H9 (cell line): Measurements from ENCODE around the gene UVRAG. TPM values are rescaled to one million over a fixed set of nuclear protein-coding genes. Genes with fewer than 3 reads are reported as not detected.

Experiments used
- DNase-seq: peaks from one replicate; pipeline ENCODE4 v3.0.0-alpha.2; 2017
- H2AFZ ChIP-seq: one replicate; pipeline ENCODE4 v1.6.1; 2013; ENCODE audit warnings: mild to moderate bottlenecking, low read length, control low read depth, moderate library complexity
- H2AK5ac ChIP-seq: 2 replicates; pipeline ENCODE4 v1.6.1; 2013; ENCODE audit warnings: low read length, control low read depth, mixed read lengths; ENCODE audit not compliant: insufficient read length
- H2BK120ac ChIP-seq: one replicate; pipeline ENCODE4 v1.6.1; 2013; ENCODE audit warnings: low read depth, mild to moderate bottlenecking, low read length, control low read depth, inconsistent platforms; ENCODE audit not compliant: poor library complexity, severe bottlenecking
- H2BK12ac ChIP-seq: 2 replicates; pipeline ENCODE4 v1.6.1; 2013; ENCODE audit warnings: low read length, control low read depth, mixed read lengths, low read depth; ENCODE audit not compliant: insufficient read length
- H2BK15ac ChIP-seq: 2 replicates; pipeline ENCODE4 v1.6.1; 2013; ENCODE audit warnings: low read depth, low read length, control low read depth
- H2BK20ac ChIP-seq: one replicate; pipeline ENCODE4 v1.6.1; 2013; ENCODE audit warnings: low read depth, mild to moderate bottlenecking, low read length, control low read depth, inconsistent platforms; ENCODE audit not compliant: poor library complexity, severe bottlenecking
- H2BK5ac ChIP-seq: 2 replicates; pipeline ENCODE4 v1.6.1; 2013; ENCODE audit warnings: low read length, control low read depth, mixed read lengths; ENCODE audit not compliant: insufficient read length
- H3K14ac ChIP-seq: 2 replicates; pipeline ENCODE4 v1.6.1; 2013; ENCODE audit warnings: low read length, control low read depth; ENCODE audit not compliant: insufficient read depth
- H3K18ac ChIP-seq: 2 replicates; pipeline ENCODE4 v1.6.1; 2013; ENCODE audit warnings: low read depth, mild to moderate bottlenecking, mixed read lengths, low read length, control low read depth; ENCODE audit not compliant: insufficient read length
- H3K23ac ChIP-seq: 2 replicates; pipeline ENCODE4 v1.6.1; 2013; ENCODE audit warnings: low read length, control low read depth, mixed read lengths, low read depth; ENCODE audit not compliant: insufficient read length
- H3K23me2 ChIP-seq: 2 replicates; pipeline ENCODE4 v1.6.1; 2013; ENCODE audit warnings: low read depth, mild to moderate bottlenecking, mixed read lengths, low read length, control low read depth; ENCODE audit not compliant: insufficient read length, poor library complexity, severe bottlenecking
- H3K27ac ChIP-seq: 2 replicates; pipeline ENCODE4 v1.5.1; 2013; ENCODE audit warnings: low read length, control low read depth, mixed read lengths, low read depth; ENCODE audit not compliant: insufficient read length
- H3K27me3 ChIP-seq: 2 replicates; pipeline ENCODE4 v1.6.1; 2013; ENCODE audit warnings: low read length, control low read depth, inconsistent platforms; ENCODE audit not compliant: insufficient read depth
- H3K4ac ChIP-seq: 2 replicates; pipeline ENCODE4 v1.6.1; 2013; ENCODE audit warnings: low read depth, mild to moderate bottlenecking, control low read depth, inconsistent platforms, low read length, moderate library complexity
- H3K4me1 ChIP-seq: 2 replicates; pipeline ENCODE4 v1.6.1; 2013; ENCODE audit warnings: low read length, control low read depth, inconsistent platforms; ENCODE audit not compliant: insufficient read depth
- H3K4me2 ChIP-seq: 2 replicates; pipeline ENCODE4 v1.6.1; 2013; ENCODE audit warnings: low read length, control low read depth, mixed read lengths; ENCODE audit not compliant: insufficient read length, insufficient read depth
- H3K56ac ChIP-seq: 2 replicates; pipeline ENCODE4 v1.6.1; 2013; ENCODE audit warnings: low read depth, mild to moderate bottlenecking, mixed read lengths, low read length, control low read depth; ENCODE audit not compliant: insufficient read length
- H3K79me1 ChIP-seq: 2 replicates; pipeline ENCODE4 v1.6.1; 2013; ENCODE audit warnings: low read depth, mild to moderate bottlenecking, moderate library complexity, low read length, control low read depth, inconsistent platforms; ENCODE audit not compliant: insufficient read depth, poor library complexity, severe bottlenecking
- H3K79me2 ChIP-seq: 2 replicates; pipeline ENCODE4 v1.6.1; 2013; ENCODE audit warnings: low read length, control low read depth, inconsistent platforms; ENCODE audit not compliant: insufficient read depth
- H3K9ac ChIP-seq: 2 replicates; pipeline ENCODE4 v1.6.1; 2013; ENCODE audit warnings: low read length, control low read depth, mixed read lengths; ENCODE audit not compliant: insufficient read length; ENCODE audit errors: extremely low read depth
- H3K9me3 ChIP-seq: one replicate; pipeline ENCODE4 v1.6.1; 2013; ENCODE audit warnings: low read depth, low read length, inconsistent platforms; ENCODE audit not compliant: control insufficient read depth
- H3T11ph ChIP-seq: one replicate; pipeline ENCODE4 v1.6.1; 2013; ENCODE audit warnings: mild to moderate bottlenecking, low read length, control low read depth, inconsistent platforms
- H4K20me1 ChIP-seq: one replicate; pipeline ENCODE4 v1.6.1; 2013; ENCODE audit not compliant: control insufficient read depth, insufficient read length, insufficient read depth
- H4K5ac ChIP-seq: 2 replicates; pipeline ENCODE4 v1.6.1; 2013; ENCODE audit warnings: low read depth, mild to moderate bottlenecking, mixed read lengths, low read length, control low read depth; ENCODE audit not compliant: insufficient read length
- H4K8ac ChIP-seq: replicated peaks from 2 replicates; pipeline ENCODE4 v1.6.1; 2013; ENCODE audit warnings: low read length, control low read depth, mixed read lengths, low read depth; ENCODE audit not compliant: insufficient read length
- H4K91ac ChIP-seq: 2 replicates; pipeline ENCODE4 v1.6.1; 2013; ENCODE audit warnings: low read depth, mild to moderate bottlenecking, moderate library complexity, mixed read lengths, low read length, control low read depth; ENCODE audit not compliant: insufficient read length
- H3K27ac Mint-ChIP-seq, 3 experiments: 2 replicates in 2 of 3; 3 replicates in 1 of 3; pipeline ENCODE4 v1.8.0; 2020 to 2021; ENCODE audit warnings: mixed read lengths in 3 of 3, mild to moderate bottlenecking in 1 of 3, moderate library complexity in 1 of 3
- H3K27me3 Mint-ChIP-seq: 2 replicates; pipeline ENCODE4 v1.8.0; 2021; ENCODE audit warnings: low read depth, mild to moderate bottlenecking, moderate library complexity, mixed read lengths
- H3K36me3 Mint-ChIP-seq, 3 experiments: 2 replicates in 2 of 3; 3 replicates in 1 of 3; pipeline ENCODE4 v1.8.0; 2020 to 2021; ENCODE audit warnings: low read depth in 3 of 3, mixed read lengths in 3 of 3; ENCODE audit not compliant: insufficient read depth in 1 of 3
- H3K4me1 Mint-ChIP-seq, 2 experiments: 2 replicates each; pipeline ENCODE4 v1.8.0; 2020; ENCODE audit warnings: mixed read lengths in 2 of 2
- H3K4me3 Mint-ChIP-seq, 2 experiments: 2 replicates in 1 of 2; 3 replicates in 1 of 2; pipeline ENCODE4 v1.8.0; 2020 to 2021; ENCODE audit warnings: mild to moderate bottlenecking in 2 of 2, mixed read lengths in 2 of 2, moderate library complexity in 1 of 2
- H3K9me3 Mint-ChIP-seq, 2 experiments: 2 replicates in 1 of 2; 3 replicates in 1 of 2; pipeline ENCODE4 v1.8.0; 2020; ENCODE audit warnings: mild to moderate bottlenecking in 2 of 2, mixed read lengths in 2 of 2, moderate library complexity in 1 of 2
- WGBS: extraction: QIAGEN DNeasy Blood & Tissue Kit; methylation state at CpG from one replicate; pipeline ENCODE4 v1.1.7; 2013; ENCODE audit warnings: missing lambda C conversion rate, low lambda C conversion rate, mixed read lengths; ENCODE audit not compliant: insufficient read length; ENCODE audit errors: extremely low coverage; 5-methylcytosine and 5-hydroxymethylcytosine counted together
- total RNA-seq: library from RNA; stranded (reverse); gene quantifications from 2 replicates; pipeline ENCODE4 v1.2.1, GENCODE V29; 2021
- TF ChIP-seq, protein P1 (sequence below): fragments of 200-600 bp; sonication (generic); conservative IDR thresholded peaks from 3 replicates; pipeline ENCODE4 v1.8.0; 2021; ENCODE audit warnings: antibody characterized with exemption, mild to moderate bottlenecking

Gene UVRAG
- total RNA-seq, 1 experiment from 2014 or later: 18.5 TPM

DNA sequence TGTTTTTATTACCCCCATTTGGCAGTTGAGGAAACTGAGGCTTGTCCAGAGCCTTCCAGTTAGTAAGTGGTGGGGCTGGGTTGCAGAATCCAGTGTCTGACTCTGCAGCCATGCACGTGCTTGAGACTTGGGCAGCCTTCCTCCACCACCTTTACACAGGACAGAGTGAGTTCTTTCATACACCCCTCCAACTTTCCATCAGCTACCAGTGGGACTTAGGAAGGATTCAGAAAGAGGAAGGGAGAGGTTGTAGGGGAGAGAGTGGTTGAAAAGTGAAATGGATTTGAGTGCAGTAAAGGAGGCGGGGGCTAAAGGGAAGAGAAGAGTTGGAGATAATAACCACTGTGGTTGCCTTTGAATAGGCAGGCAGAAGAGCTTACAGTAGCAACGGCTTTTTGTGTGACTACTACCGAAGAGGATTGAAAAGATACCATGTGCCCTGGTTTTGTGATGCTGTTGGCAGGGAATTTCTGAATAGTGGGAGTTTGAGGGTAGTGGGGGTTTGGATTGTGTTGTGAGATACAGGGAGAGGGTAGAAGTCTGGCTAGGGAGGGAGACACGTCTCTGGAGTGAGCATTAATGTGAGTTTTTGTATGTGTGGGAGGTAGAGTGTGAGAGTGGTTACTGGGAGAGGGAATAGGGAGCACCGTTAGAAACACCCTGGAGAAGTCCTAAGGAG is 1.7 kb downstream of the UVRAG start:
- 100% methylated on average over 1 of the region's 6 CpGs for WGBS
- no peak overlapping the region for H4K8ac ChIP-seq
- Mint-ChIP-seq H3K27ac (no peak overlapping the region), H3K9me3 (no peaks in the 10 kb centered on the region), H3K36me3 (peaks cover 0 to 1% (median 0%) of the 10 kb centered on the region in 3 experiments; a peak in 1 of 7 replicates), H3K4me1 (peaks cover 16 to 18% of the 10 kb centered on the region in 2 experiments), H3K27me3 (no peaks in the 10 kb centered on the region), H3K4me3 (no peak overlapping the region)
- H3K9ac ChIP-seq: peak overlapping the region; percentile 42
- no peak overlapping the region for H4K5ac ChIP-seq
- no peak overlapping the region for H2BK5ac ChIP-seq
- H3K4me1 ChIP-seq: peaks cover 6% of the 10 kb centered on the region; the same call in 1 of the 2 replicates
- no peak overlapping the region for H2BK15ac ChIP-seq
- no peak overlapping the region for H3K4ac ChIP-seq
- H4K91ac ChIP-seq: no peak overlapping the region
- H3K79me1 ChIP-seq: no peaks in the 10 kb centered on the region
- no peak for DNase-seq
- H2BK12ac ChIP-seq: no peak overlapping the region
- H4K20me1 ChIP-seq: no peaks in the 10 kb centered on the region
- H3K14ac ChIP-seq: no peak overlapping the region
- H3K23me2 ChIP-seq: peaks cover 10% of the 10 kb centered on the region
- no peak overlapping the region for H3K27ac ChIP-seq
- TF ChIP-seq, protein P1, sequence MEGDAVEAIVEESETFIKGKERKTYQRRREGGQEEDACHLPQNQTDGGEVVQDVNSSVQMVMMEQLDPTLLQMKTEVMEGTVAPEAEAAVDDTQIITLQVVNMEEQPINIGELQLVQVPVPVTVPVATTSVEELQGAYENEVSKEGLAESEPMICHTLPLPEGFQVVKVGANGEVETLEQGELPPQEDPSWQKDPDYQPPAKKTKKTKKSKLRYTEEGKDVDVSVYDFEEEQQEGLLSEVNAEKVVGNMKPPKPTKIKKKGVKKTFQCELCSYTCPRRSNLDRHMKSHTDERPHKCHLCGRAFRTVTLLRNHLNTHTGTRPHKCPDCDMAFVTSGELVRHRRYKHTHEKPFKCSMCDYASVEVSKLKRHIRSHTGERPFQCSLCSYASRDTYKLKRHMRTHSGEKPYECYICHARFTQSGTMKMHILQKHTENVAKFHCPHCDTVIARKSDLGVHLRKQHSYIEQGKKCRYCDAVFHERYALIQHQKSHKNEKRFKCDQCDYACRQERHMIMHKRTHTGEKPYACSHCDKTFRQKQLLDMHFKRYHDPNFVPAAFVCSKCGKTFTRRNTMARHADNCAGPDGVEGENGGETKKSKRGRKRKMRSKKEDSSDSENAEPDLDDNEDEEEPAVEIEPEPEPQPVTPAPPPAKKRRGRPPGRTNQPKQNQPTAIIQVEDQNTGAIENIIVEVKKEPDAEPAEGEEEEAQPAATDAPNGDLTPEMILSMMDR: no peak
- peaks cover 7% of the 10 kb centered on the region; the same call in 1 of the 2 replicates for H3K79me2 ChIP-seq
- H3K18ac ChIP-seq: no peak overlapping the region
- no peaks in the 10 kb centered on the region for H3K9me3 ChIP-seq
- no peak overlapping the region for H2BK20ac ChIP-seq
- no peak overlapping the region for H2AK5ac ChIP-seq
- no peak overlapping the region for H2BK120ac ChIP-seq
- H3K23ac ChIP-seq: no peak overlapping the region
- no peak overlapping the region for H3K56ac ChIP-seq
- H3K27me3 ChIP-seq: no peaks in the 10 kb centered on the region
- no peak overlapping the region for H3T11ph ChIP-seq
- H2AFZ ChIP-seq: no peak overlapping the region
- peak overlapping the region; percentile 76 for H3K4me2 ChIP-seq
